Fibroblast of gingiva (primary cell): ENCODE data around the gene TRMT61A.
A peak's percentile ranks its signal among the peaks of the same experiment; 100 is the strongest.
"Not testable (repeated sequence)": the region's sequence is repeated elsewhere in the genome, so short reads cannot be mapped to it uniquely, and the experiment has no call there.

Experiments
- DNase-seq: peaks from one replicate; pipeline ENCODE4 v3.0.0-alpha.2; 2011; ENCODE audit warnings: low read depth

Gene TRMT61A

GRCh38 chr14:103522649-103523574, 6.1 kb upstream of the TRMT61A start, which contains the start of gene CKB:
Gene CKB, minus strand, starts transcription at chr14:103522830. Its CDS starts 337 bp downstream, at chr14:103522493.
- DNase-seq: peak; percentile 44

- DNase-seq: no peak
Measured at GRCh38 chr14:103523575-103523954, 5.4 kb upstream of the TRMT61A start.

GRCh38 chr14:103524002-103524935, 4.7 kb upstream of the TRMT61A start:
- DNase-seq: no peak

DNA sequence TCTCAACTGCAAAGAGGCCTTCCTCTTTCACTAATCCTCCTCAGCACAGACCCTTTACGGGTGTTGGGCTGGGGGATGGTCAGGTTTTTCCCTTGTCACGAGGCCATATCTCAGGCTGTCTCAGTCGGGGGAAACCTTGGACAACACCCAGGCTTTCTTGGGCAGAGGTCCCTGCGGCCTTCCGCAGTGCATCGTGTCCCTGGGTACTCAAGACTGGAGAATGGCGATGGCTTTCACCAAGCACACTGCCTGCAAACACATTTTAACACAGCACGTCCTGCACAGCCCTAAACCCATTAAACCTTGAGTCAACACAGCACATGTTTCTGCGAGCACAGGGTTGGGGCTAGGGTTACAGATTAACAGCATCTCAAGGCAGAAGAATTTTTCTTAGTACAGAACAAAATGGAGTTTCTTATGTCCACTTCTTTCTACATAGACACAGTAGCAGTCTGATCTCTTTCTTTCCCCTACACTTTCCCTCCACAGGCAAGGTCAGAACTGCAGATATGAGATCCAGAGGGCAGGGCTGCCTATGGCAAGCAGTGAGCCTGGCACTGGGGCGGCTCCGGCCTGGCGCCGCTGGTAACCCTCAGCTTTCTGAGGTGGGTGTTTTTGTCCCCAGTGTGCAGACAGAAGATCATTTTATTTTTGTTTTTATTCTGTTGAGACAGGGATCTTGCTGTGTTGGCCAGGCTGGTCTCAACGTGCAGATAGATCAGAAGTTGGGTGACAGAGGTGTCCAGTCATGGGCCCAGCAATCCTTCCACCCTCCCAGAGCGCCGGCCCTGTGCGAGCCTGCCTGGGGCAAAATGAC, 3.4 kb upstream of the TRMT61A start:
- DNase-seq: not testable (repeated sequence)

DNA sequence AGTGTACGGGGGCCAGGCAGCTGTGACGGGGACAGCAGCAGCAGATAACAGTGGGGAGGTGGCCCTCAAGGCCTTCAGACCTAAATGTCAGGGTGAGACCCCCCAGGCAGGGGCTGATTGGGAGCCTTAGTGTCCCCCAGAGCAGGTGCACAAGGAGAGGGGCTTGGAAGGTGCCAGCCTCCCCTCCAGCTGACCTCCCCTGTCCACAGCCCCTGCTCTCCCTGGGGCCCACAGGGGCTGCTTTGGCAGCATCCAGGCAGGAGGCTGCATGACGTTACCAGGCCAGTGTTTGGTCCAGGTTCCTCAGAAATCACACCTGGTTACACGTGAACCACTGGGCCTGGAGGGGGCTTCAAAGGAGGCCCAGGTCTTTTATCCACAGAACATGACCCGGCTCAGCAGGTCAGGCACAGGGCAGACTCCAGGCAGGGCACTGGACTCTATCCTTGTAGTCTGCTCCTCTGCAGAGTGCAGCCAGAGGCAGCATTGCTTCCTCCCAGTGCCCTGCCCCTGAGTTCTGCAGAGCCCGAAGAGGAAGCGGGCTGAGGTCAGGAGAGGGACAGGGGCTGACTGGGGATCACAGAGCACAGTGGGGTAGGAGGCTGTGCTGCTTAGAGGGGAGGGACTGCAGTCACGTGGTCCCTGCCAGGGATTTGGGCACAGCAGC, 2.6 kb upstream of the TRMT61A start:
- no peak for DNase-seq

DNA sequence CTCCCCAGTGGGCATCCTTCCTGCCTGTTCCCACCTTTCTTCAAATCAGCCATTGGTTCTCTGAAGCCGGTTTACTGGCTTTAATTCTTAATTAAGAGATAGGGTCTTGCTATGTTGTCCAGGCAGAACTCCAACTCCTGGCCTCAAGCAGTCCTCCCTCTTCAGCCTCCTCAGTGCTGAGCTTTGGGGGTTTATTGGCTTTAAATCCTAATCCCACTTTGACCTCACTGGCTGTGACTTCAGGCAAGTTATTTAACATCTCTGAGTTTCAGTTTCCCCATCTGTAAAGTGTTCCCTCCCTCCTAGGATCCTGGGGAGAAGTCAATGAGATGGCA, 2.1 kb upstream of the TRMT61A start:
- DNase-seq: no peak

DNA sequence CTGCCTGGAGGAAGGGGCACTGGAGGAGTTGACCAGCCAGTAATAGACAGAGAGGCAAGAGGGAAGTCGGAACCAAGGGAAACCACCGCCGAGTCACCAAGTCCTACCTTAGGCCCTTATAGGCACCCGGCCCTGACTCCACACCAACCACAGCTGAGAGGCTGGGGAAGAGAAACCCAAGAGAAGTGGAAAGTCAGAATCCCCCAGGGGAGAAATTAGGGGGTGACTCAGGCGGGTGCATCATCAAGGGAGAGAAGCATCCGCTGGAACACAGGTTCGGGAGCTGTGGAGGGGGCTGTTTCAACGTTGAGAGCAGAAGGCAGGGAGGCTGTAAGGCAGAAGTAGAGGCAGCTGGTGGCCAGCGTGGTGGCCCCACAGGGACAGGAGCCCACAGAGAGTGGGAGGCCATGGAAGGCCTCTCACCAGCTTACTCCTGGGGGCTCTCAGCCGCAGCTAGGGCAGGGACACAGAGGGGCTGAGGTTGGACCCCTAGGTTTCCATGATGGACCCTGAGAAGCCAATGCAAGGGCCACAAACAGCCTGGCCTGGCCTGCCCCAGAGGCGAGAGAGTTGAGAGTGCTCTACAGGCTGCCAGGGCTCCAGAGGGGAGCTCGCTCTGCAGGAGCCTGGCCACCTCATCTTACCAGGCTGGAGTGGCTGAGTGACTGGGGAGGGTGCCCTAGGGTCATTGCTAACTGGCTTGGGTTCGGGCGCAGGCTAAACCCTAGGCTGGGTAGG, 1.4 kb upstream of the TRMT61A start:
- no peak for DNase-seq

GRCh38 chr14:103528146-103528586, 830 bp upstream of the TRMT61A start:
- no peak for DNase-seq

GRCh38 chr14:103529383-103530365, 678 bp downstream of the TRMT61A start:
- DNase-seq: no peak

DNA sequence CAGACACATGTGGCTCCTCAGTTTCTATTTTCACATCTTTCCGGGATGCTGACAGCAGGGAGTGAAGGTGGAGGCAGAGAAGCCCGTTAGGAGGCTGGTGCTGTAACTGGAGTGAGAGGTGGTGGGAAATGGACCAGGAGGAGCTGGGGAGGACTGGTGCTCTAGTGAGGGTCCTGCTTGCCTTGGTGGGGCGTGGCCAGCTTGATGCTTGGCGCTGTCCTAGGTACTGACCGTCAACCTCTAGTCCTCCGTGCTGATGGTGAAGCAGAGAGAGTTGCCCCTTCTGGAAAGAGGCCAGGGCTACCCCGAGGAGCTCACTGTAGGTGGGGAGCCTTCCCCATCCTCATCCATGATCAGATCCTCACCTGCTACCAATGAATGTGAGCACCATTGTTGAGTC, 1.4 kb downstream of the TRMT61A start:
- DNase-seq: no peak

DNA sequence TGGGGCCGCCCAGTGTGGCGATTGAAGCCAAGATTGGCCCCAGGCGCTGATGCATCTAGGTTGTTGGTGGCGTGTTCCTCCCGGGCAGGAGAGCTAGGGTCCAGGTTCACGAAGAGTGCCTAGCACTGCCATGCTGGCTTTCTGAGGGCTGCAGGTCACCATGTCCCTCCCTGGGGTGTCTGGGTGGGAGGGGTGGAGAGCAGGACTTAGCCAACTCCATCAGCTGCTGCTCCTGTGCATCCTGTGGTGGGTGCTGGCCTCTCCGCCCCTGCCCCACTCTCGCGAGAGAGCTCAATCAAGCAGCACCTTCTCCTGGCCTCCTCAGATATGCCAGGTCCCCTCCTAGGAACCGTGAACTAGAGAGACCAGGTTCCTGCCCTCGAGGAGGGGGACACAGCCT, 1.8 kb downstream of the TRMT61A start:
- DNase-seq: no peak

DNA sequence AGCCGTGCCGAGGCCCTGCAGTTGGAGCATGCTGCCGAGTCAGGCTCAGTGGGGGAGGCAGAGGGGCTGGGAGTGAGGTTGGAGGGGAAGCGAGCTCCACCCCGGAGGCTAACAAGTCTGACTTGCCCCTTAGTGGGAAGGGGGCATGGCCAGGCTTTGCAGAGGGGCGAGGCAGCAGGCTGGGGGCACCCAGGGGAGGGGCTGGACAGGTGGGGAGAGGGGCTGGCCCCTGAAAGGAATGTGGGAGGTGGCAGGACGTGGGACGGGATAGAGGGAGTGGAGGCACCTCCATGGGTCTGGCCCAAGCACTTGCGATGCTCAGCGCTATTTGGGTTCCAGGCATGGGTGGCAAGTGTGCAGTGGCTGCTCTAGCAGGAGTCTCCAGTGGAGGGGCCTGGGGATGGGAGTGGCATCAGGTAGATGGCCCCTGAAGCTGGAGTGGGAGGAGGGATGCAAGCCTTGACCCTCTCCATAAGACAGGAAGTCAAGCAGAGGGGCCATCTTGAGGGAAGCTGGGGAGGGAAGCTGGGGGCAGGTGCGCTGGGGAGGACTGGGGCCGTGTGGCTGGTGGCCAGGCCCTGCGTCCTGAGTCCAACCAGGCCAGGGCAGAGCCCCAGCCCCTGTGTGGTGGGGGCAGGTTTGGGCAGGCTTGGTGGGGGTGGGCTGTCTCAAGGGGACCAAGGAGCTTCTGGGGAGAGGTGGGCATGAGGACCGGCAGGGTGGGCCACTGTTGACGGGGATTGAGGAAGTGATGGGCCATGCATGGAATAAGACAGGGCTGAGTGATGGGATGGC, 2.6 kb downstream of the TRMT61A start:
- no peak for DNase-seq

DNA sequence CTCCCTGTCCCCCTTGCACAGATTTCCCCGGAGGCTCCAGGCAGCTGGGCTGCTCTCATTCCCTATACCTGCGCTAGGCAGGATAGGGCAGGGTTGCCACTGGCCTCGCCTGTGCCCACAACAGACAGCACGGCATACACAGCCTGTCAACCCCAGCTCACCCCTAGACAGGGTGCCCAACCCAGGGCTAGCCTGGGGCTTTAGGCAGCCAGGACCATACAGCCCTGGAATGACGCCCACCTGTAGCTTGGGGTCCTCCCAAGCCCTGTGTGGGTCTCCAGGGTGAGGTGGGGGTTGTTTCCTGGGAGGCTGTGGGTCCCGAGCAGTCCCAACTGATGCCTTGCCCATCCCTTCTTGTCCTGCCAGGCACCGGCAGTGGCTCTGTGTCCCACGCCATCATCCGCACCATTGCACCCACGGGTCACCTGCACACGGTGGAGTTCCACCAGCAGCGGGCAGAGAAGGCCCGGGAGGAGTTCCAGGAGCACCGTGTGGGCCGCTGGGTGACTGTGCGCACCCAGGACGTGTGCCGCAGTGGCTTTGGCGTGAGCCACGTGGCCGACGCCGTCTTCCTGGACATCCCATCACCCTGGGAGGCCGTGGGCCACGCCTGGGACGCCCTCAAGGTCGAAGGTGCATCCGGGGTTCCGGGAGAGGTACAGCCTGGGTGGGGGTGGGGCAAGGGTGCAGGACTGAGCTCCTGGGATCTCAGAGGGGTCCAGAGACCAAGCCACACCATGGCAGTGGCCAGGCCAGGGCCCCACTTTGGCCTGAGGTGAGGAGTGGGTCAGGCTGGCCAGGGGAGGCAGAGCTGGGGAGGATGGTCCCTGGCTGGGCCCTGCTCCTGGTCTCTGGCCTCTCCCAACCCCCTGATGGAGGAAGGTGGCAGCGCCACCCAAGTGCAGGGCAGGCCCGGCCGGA, 3.5 kb downstream of the TRMT61A start:
- DNase-seq: no peak

- DNase-seq: no peak
Measured at GRCh38 chr14:103533137-103533998, 4.4 kb downstream of the TRMT61A start.

DNA sequence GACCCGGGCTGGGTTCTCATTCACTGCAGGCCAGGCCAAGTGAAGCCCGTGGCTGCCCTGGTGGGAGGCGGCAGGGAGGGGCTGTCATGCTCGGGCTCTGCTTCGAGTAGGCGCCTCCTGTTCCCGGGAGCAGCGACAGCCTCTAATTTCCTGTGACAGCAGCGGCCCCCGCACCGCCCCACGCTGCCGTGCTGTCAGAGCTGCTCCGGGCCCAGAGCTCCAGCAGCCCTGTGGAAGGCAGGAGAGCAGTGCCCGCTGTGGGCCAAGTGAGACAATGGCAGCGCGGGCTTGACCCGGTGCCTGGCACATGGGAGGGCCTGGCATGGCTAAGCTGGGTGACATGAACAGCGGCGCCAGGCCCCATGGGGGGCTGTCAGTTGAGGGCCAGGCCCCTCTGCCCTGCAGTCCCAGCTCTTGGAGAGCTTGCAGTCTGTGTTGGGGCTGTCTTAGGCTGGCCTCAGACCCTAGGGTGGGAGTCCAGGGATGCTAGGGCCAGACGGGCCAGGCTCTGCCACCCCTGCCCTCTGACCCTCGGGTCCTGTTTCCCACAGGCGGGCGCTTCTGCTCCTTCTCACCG, 5.1 kb downstream of the TRMT61A start:
- no peak for DNase-seq

- no peak for DNase-seq
Measured at GRCh38 chr14:103534576-103535061, 5.6 kb downstream of the TRMT61A start.
